NCI-H1436 (cell line): ENCODE results near the gene MAP3K9.

Experiments used
- DNase-seq: peaks from one replicate; lab custom pipeline; 2025; lab: John Stamatoyannopoulos, UW

The MAP3K9 gene

GRCh38 chr14:70821584-70822529, 12.5 kb upstream of the MAP3K9 start:
- DNase-seq = no peak

DNA sequence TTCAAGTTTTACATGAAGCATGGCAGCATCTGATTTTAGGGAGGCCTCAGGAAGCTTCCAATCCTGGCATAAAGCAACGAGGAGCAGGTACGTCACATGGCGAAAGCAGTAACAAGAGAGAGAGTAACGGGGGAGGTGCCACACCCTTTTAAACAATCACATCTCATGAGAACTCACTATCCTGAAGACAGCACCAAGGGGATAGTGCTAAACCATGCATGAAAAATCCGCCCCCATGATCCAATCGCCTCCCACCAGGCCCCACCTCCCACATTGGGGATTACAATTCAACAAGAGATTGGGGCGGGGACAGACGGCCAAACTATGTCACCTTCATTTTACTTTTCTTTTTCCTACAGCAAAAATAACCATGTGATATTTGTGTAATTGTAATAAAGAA, 7.2 kb upstream of the MAP3K9 start:
- no peak for DNase-seq

- DNase-seq = no peak
Measured at GRCh38 chr14:70814466-70814865, 5.2 kb upstream of the MAP3K9 start.

- no peak for DNase-seq
Measured at GRCh38 chr14:70812124-70812818, 3.0 kb upstream of the MAP3K9 start.

- DNase-seq = no peak
Measured at GRCh38 chr14:70811578-70811977, 2.3 kb upstream of the MAP3K9 start.

GRCh38 chr14:70811050-70811449, 1.7 kb upstream of the MAP3K9 start:
- DNase-seq = no peak

GRCh38 chr14:70810621-70811020, 1.3 kb upstream of the MAP3K9 start:
- no peak for DNase-seq

- DNase-seq = peak; percentile 40
Measured at GRCh38 chr14:70808416-70809224, 693 bp downstream of the MAP3K9 start.

GRCh38 chr14:70807898-70808415, 1.4 kb downstream of the MAP3K9 start:
- peak; percentile 15 for DNase-seq

- DNase-seq = no peak
Measured at GRCh38 chr14:70804556-70805162, 4.7 kb downstream of the MAP3K9 start.

DNA sequence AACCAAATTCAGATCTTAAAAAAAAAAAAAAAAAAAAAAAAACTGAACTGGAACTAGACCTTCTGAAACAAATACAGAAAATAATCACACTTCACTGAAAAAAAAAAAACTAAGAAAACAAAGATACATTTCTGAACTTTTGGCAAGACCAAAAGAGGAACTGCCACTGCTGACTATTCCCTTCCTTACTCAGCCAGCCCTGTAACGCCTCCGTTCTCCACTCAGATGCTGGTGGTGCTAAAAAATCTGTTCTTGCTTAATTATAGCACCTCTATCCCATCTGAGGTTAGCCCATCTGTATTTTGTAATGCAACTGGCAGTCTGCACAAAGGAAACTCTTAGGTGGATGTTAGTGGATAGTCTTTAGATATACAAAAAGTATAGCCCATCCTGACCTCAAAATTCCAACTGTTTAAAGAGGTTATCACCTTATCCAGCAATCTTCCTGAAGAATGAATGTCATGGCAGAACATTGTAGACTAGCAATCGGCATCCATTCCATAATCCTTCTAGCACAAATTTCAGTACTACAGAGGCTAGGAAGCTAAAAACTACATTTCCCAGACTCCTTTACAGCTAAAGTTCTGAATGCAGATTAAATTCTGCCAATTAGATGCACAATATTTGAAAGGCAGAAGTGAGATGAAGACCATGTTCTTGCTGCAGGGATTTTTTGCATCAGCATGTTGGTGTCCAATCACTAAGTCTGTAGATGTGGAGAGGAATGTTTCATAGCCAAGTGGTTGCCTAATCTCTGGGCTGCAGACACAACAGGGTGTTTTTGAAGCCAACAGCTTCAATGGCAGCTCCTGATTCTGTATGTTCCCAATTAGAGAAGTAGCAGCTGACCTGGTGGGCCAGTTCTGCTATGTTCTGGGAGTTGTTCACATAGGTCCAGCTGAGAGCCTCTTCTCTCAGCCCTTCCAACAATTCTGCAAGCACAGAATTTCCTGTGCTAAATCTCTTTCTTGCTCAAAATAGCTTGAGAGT, 5.7 kb downstream of the MAP3K9 start:
- DNase-seq = no peak

GRCh38 chr14:70802379-70802778, 6.9 kb downstream of the MAP3K9 start:
- DNase-seq = no peak

DNA sequence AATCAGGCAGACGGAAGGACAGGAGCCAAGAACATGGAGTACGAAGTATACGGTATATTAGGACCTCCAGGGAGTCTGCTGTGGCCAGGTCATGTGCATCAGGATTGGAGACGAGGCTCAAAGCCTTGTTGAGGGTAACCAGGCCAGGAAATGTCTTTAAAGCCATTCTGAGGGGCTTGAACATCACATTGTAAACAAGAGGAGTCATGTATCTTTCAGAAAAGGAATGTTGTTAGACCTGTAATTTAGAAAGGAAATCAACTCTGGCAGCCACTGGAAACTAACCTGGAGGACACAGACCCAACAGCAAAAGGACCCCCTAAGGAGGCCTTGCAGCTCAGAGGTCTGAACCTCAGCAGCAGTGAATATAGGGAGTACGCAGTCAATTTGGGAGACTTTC, 7.5 kb downstream of the MAP3K9 start:
- no peak for DNase-seq

DNA sequence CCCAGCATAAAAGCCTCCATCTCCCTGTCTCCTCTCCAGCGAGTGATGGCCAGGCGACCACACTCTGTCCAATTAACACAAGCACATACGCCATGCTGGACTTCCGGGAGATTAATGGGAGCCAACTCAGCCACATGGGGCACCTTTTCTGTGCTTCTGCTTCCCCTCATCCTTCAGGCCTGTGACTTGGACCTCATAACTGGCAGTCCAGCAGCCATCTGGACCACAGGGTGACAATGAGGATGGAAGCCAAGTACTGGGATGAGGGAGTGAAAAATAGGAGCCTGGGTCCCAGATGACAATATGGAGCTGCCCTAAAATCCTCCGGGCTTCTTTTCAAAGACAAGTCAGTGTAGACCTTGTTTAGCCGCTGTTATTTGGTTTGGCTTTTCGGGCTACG, 12.8 kb downstream of the MAP3K9 start:
- no peak for DNase-seq

DNA sequence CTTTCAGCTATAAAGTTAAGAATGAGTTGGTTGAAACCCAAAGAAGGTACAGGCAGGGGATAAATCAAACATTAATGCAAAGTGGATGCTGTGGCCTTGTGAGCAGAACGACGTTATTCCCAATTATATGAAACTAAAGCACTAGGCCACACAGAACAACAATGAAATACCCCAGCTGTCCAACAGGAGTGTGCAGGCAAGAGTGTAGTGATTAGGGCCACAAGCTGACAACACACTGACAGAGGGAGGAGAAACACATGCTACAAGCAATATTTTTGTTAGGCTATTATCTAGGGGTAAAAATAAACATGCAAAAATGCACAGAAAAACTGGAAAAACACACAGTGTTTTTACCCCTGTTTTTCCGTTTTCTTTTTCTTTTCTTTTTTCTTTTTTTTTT, 15.0 kb downstream of the MAP3K9 start:
- DNase-seq = no peak

- no peak for DNase-seq
Measured at GRCh38 chr14:70793637-70794036, 15.7 kb downstream of the MAP3K9 start.

GRCh38 chr14:70792939-70793338, 16.4 kb downstream of the MAP3K9 start:
- no peak for DNase-seq

DNA sequence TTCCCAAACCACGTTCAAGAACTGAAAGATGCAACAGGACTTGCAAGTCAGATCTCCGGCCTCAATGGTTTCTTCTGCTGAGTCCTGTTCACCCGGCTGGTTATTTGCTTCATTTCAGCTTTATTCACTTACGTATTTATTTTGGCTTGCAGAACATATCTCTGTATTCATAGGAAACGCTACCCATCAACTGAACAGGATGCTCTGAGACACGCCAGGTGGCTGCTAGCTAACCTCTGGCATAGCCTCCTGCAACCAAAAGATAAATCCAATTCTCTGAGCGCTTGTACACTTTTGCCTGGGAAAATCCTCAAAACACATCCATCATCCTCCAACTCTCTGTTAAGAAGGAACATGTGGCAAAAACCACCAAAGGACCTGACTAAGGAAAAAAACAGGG, 17.3 kb downstream of the MAP3K9 start:
- DNase-seq = no peak

GRCh38 chr14:70789961-70790360, 19.4 kb downstream of the MAP3K9 start:
- no peak for DNase-seq

DNA sequence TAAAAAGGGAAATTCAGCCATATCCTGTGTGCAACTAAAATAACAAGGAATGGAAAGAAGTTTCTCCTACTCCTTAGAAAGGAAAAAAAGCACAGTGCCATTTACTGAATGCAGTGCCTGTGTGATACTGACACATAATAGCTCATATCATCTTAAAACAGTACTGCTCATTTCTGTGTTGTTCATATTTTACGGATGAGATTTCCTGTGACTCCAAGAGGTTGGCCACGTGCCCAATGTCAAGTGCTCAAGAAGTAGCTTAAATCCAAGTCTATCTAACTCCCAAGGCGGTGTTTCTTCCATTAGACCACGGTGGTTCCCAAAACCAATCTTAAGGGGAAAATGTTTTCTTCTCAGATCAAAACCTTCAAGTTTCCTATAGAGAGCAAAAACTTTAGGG, 20.0 kb downstream of the MAP3K9 start:
- DNase-seq = no peak

- no peak for DNase-seq
Measured at GRCh38 chr14:70788898-70789297, 20.4 kb downstream of the MAP3K9 start.
